GM12878 (cell line): ENCODE measurements around the gene COQ10B. TPM values are rescaled to one million over a fixed set of nuclear protein-coding genes. Genes with fewer than 3 reads are reported as not detected.

Experiments used
- CHD1 ChIP-seq: IDR thresholded peaks from 2 replicates; pipeline ENCODE4 v1.6.1; 2012; ENCODE audit warnings: low read depth, low read length, improper control_type of control experiment
- EED ChIP-seq: sonication (generic); IDR thresholded peaks from 2 replicates; pipeline ENCODE4 v1.6.1; 2016; ENCODE audit warnings: antibody characterized with exemption, low read depth
- EP300 ChIP-seq, 2 experiments: fragments of 150-350 bp in 1 of 2; IDR thresholded peaks; 2 replicates each; pipeline ENCODE4 v1.6.1; 2011 to 2012; ENCODE audit warnings: low read depth in 2 of 2, low read length in 2 of 2, borderline replicate concordance in 1 of 2, improper control_type of control experiment in 1 of 2, inconsistent platforms in 1 of 2; ENCODE audit not compliant: control insufficient read depth in 1 of 2
- ESRRA ChIP-seq: IDR thresholded peaks from 2 replicates; pipeline ENCODE4 v1.6.1; 2012; ENCODE audit warnings: mild to moderate bottlenecking, low read length, improper control_type of control experiment
- FOXM1 ChIP-seq: IDR thresholded peaks from 2 replicates; pipeline ENCODE4 v1.6.1; 2012; ENCODE audit warnings: low read depth, mild to moderate bottlenecking, inconsistent platforms, low read length, moderate library complexity
- HDAC6 ChIP-seq: fragments of 200-600 bp; sonication (generic); IDR thresholded peaks from one replicate; pipeline ENCODE4 v1.8.0; 2017; ENCODE audit warnings: antibody characterized with exemption; ENCODE audit not compliant: unreplicated experiment
- HDGF ChIP-seq: fragments of 450-650 bp; IDR thresholded peaks from 2 replicates; pipeline ENCODE4 v1.6.1; 2016; ENCODE audit warnings: antibody characterized with exemption
- JUND ChIP-seq: IDR thresholded peaks from 2 replicates; pipeline ENCODE4 v1.6.1; 2012; ENCODE audit warnings: low read depth, mild to moderate bottlenecking, low read length, improper control_type of control experiment, moderate library complexity
- KDM1A ChIP-seq: fragments of 200-600 bp; sonication (generic); IDR thresholded peaks from 2 replicates; pipeline ENCODE4 v1.6.1; 2016; ENCODE audit warnings: borderline replicate concordance
- LARP7 ChIP-seq: fragments of 450-650 bp; IDR thresholded peaks from 2 replicates; pipeline ENCODE4 v1.6.1; 2017; ENCODE audit warnings: mild to moderate bottlenecking
- MXI1 ChIP-seq: fragments of 150-350 bp; IDR thresholded peaks from 2 replicates; pipeline ENCODE4 v1.6.1; 2011; ENCODE audit warnings: low read depth, mild to moderate bottlenecking, inconsistent platforms, low read length, improper control_type of control experiment
- MYC ChIP-seq: IDR thresholded peaks from 2 replicates; pipeline ENCODE4 v1.6.1; 2011; ENCODE audit warnings: mild to moderate bottlenecking, low read length, moderate library complexity, inconsistent platforms; ENCODE audit not compliant: insufficient read depth, insufficient replicate concordance, insufficient read length, severe bottlenecking
- NR2C2 ChIP-seq: IDR thresholded peaks from 2 replicates; pipeline ENCODE4 v1.6.1; 2011; ENCODE audit warnings: borderline replicate concordance, low read depth; ENCODE audit not compliant: control insufficient read depth, insufficient read length
- PAX5 ChIP-seq: IDR thresholded peaks from 2 replicates; pipeline ENCODE4 v1.6.1; 2011; ENCODE audit warnings: low read depth, low read length, borderline replicate concordance
- POLR2AphosphoS2 ChIP-seq: IDR thresholded peaks from 2 replicates; pipeline ENCODE4 v1.6.1; 2011; ENCODE audit warnings: low read depth, mild to moderate bottlenecking, low read length, improper control_type of control experiment, moderate library complexity
- SPI1 ChIP-seq: IDR thresholded peaks from 2 replicates; pipeline ENCODE4 v1.6.1; 2011; ENCODE audit warnings: low read depth, mild to moderate bottlenecking, low read length, moderate library complexity, borderline replicate concordance; ENCODE audit not compliant: insufficient read depth
- SREBF2 ChIP-seq: IDR thresholded peaks from 2 replicates; pipeline ENCODE4 v1.6.1; 2012; ENCODE audit warnings: mild to moderate bottlenecking, low read length
- SRF ChIP-seq, 2 experiments: IDR thresholded peaks; 2 replicates each; pipeline ENCODE4 v1.6.1; 2011; ENCODE audit warnings: low read depth in 2 of 2, low read length in 2 of 2, mild to moderate bottlenecking in 1 of 2, moderate library complexity in 1 of 2
- STAT1 ChIP-seq: fragments of 450-650 bp; conservative IDR thresholded peaks from 2 replicates; pipeline ENCODE4 v1.6.1; 2014; ENCODE audit warnings: antibody characterized with exemption, mild to moderate bottlenecking
- USF1 ChIP-seq: IDR thresholded peaks from 2 replicates; pipeline ENCODE4 v1.6.1; 2011; ENCODE audit warnings: borderline replicate concordance, low read depth, mild to moderate bottlenecking, moderate library complexity, mixed read lengths, low read length; ENCODE audit not compliant: insufficient read depth; ENCODE audit errors: extremely low read length
- YBX1 ChIP-seq: fragments of 450-650 bp; IDR thresholded peaks from 2 replicates; pipeline ENCODE4 v1.6.1; 2016; ENCODE audit warnings: antibody characterized with exemption
- ZNF217 ChIP-seq: fragments of 450-650 bp; IDR thresholded peaks from 2 replicates; pipeline ENCODE4 v1.6.1; 2017; ENCODE audit warnings: antibody characterized with exemption, mild to moderate bottlenecking
- polyA plus RNA-seq, 11 experiments: library from polyadenylated mRNA; depleted of rRNA in 4 of 11; unstranded in 6 of 11; stranded (reverse) in 5 of 11; fragments of >200 nt; fragmentation: Nextera tagmentation in 4 of 11; fragmentation: Illumina TruSeq in 1 of 11; extraction: Ambion mirVana in 4 of 11; extraction: Trizol in 1 of 11; gene quantifications; 1 replicate in 1 of 11; 2 replicates in 10 of 11; pipeline versions ENCODE4 v1.2.1 to v1.2.3, GENCODE V29; 2011 to 2016; ENCODE audit warnings: inconsistent platforms in 2 of 11, missing spikeins in 2 of 11, low read depth in 1 of 11
- total RNA-seq, 4 experiments: library from RNA; depleted of rRNA in 3 of 4; stranded (reverse); fragments of >200 nt in 3 of 4; fragmentation: Illumina TruSeq in 1 of 4; extraction: Trizol in 1 of 4; gene quantifications; 2 replicates each; pipeline versions ENCODE4 v1.2.1 to v1.2.3, GENCODE V29; 2013 to 2021
- TF ChIP-seq, protein P1 (sequence below): fragments of 450-650 bp; formaldehyde crosslinking; IDR thresholded peaks from 2 replicates; pipeline ENCODE4 v1.5.0; 2022; ENCODE audit warnings: mild to moderate bottlenecking, missing genetic modification characterization
- TF ChIP-seq, protein P2 (sequence below): IDR thresholded peaks from 2 replicates; pipeline ENCODE4 v1.6.1; 2012; ENCODE audit warnings: low read length, inconsistent platforms

The COQ10B gene
- total and polyA plus RNA-seq, 10 of the 15 experiments (the other 5 are each of a cell fraction or from before 2014, with no cell fraction given): 3.6 to 23.2 (median 13.2) TPM

GRCh38 chr2:197434541-197435513, 18.5 kb upstream of the COQ10B start, which contains the start of gene SF3B1 (continued):
- TF ChIP-seq, protein P1, sequence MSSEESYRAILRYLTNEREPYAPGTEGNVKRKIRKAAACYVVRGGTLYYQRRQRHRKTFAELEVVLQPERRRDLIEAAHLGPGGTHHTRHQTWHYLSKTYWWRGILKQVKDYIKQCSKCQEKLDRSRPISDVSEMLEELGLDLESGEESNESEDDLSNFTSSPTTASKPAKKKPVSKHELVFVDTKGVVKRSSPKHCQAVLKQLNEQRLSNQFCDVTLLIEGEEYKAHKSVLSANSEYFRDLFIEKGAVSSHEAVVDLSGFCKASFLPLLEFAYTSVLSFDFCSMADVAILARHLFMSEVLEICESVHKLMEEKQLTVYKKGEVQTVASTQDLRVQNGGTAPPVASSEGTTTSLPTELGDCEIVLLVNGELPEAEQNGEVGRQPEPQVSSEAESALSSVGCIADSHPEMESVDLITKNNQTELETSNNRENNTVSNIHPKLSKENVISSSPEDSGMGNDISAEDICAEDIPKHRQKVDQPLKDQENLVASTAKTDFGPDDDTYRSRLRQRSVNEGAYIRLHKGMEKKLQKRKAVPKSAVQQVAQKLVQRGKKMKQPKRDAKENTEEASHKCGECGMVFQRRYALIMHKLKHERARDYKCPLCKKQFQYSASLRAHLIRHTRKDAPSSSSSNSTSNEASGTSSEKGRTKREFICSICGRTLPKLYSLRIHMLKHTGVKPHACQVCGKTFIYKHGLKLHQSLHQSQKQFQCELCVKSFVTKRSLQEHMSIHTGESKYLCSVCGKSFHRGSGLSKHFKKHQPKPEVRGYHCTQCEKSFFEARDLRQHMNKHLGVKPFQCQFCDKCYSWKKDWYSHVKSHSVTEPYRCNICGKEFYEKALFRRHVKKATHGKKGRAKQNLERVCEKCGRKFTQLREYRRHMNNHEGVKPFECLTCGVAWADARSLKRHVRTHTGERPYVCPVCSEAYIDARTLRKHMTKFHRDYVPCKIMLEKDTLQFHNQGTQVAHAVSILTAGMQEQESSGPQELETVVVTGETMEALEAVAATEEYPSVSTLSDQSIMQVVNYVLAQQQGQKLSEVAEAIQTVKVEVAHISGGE (CRISPR knock-in tag): no peak
- no peak for TF ChIP-seq SRF (IDR thresholded peaks at IDR 0.05; ENCODE audit: low read depth in 2 of 2, low read length in 2 of 2)
- TF ChIP-seq SPI1: peak; percentile 46; the same call in 1 of the 2 replicates
- TF ChIP-seq HDGF: peak; percentile 69; the same call in 1 of the 2 replicates
- no peak for TF ChIP-seq KDM1A
- TF ChIP-seq CHD1: peak; percentile 83; the same call in 1 of the 2 replicates
- 0 out of 2 replicates have a peak, but pooled peaks have one; percentile 29 for TF ChIP-seq EED
- no peak for TF ChIP-seq FOXM1
- peak in 1 of 2 experiments; percentile 51; a peak in 1 of 4 replicates for TF ChIP-seq EP300 (IDR thresholded peaks at IDR 0.05; ENCODE audit: borderline replicate concordance in 1 of 2, control insufficient read depth in 1 of 2, low read depth in 2 of 2, low read length in 2 of 2)
- no peak for TF ChIP-seq SREBF2
- TF ChIP-seq LARP7: peak; percentile 27; the same call in 1 of the 2 replicates
- TF ChIP-seq MXI1: peak; percentile 63
- TF ChIP-seq, protein P2, sequence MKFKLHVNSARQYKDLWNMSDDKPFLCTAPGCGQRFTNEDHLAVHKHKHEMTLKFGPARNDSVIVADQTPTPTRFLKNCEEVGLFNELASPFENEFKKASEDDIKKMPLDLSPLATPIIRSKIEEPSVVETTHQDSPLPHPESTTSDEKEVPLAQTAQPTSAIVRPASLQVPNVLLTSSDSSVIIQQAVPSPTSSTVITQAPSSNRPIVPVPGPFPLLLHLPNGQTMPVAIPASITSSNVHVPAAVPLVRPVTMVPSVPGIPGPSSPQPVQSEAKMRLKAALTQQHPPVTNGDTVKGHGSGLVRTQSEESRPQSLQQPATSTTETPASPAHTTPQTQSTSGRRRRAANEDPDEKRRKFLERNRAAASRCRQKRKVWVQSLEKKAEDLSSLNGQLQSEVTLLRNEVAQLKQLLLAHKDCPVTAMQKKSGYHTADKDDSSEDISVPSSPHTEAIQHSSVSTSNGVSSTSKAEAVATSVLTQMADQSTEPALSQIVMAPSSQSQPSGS: no peak
- 0 out of 2 replicates have a peak, but pooled peaks have one; percentile 41 for TF ChIP-seq PAX5
- no peak for TF ChIP-seq NR2C2
- TF ChIP-seq ZNF217: no peak
- TF ChIP-seq USF1: peak; percentile 94
- TF ChIP-seq ESRRA: no peak
- no peak for TF ChIP-seq MYC
- no peak for TF ChIP-seq STAT1
- no peak for TF ChIP-seq HDAC6
- no peak for TF ChIP-seq JUND
- TF ChIP-seq YBX1: no peak
- peak; percentile 94 for TF ChIP-seq POLR2AphosphoS2
